Prostate gland (tissue), 2 donors: Measurements from ENCODE around the gene VASH2. TPM values are rescaled to one million over a fixed set of nuclear protein-coding genes. Genes with fewer than 3 reads are reported as not detected.
"Not testable (repeated sequence)": the region's sequence is repeated elsewhere in the genome, so short reads cannot be mapped to it uniquely, and the experiment has no call there.

Experiments
- DNase-seq: peaks from one replicate; pipeline ENCODE4 v3.0.0-alpha.2; 2019; ENCODE audit warnings: low spot score
- H3K27ac ChIP-seq, 2 donors: fragments of 200-600 bp; sonication (generic); 2 replicates each; pipeline ENCODE4 v1.5.1; 2017 to 2019
- H3K27me3 ChIP-seq: fragments of 200-600 bp; sonication (generic); replicated peaks from 2 replicates; pipeline ENCODE4 v1.5.1; 2019; ENCODE audit not compliant: insufficient read depth
- H3K36me3 ChIP-seq, 2 donors: fragments of 200-600 bp; sonication (generic); 1 replicate in 1 of 2; 2 replicates in 1 of 2; pipeline versions ENCODE4 v1.5.1 to v1.8.1; 2017 to 2019
- H3K4me1 ChIP-seq: fragments of 200-600 bp; sonication (generic); replicated peaks from 2 replicates; pipeline ENCODE4 v1.5.1; 2019
- H3K4me3 ChIP-seq, 2 donors: fragments of 200-600 bp; sonication (generic); 2 replicates each; pipeline ENCODE4 v1.5.1; 2017 to 2019
- H3K9me3 ChIP-seq: fragments of 200-600 bp; sonication (generic); 2 replicates; pipeline ENCODE4 v1.5.1; 2017
- CTCF ChIP-seq, 4 experiments: fragments of 200-600 bp in 2 of 4; fragments of 450-650 bp in 2 of 4; sonication (generic) in 2 of 4; IDR thresholded peaks; 1 replicate in 3 of 4; 2 replicates in 1 of 4; pipeline ENCODE4 v1.5.1; 2016 to 2019; ENCODE audit warnings: antibody characterized with exemption in 4 of 4, mild to moderate bottlenecking in 2 of 4, moderate library complexity in 2 of 4
- POLR2A ChIP-seq: fragments of 450-650 bp; IDR thresholded peaks from one replicate; pipeline ENCODE4 v1.6.1; 2016; ENCODE audit warnings: antibody characterized with exemption, mild to moderate bottlenecking
- POLR2AphosphoS5 ChIP-seq: sonication (generic); formaldehyde crosslinking; IDR thresholded peaks from one replicate; pipeline ENCODE4 v1.6.1; 2017; ENCODE audit warnings: antibody characterized with exemption
- WGBS: methylation state at CpG from one replicate; pipeline ENCODE4 v1.1.5; 2018; 5-methylcytosine and 5-hydroxymethylcytosine counted together
- intact Hi-C: fragments of 100-400 bp; cut with DNase I; formaldehyde crosslinking; loops from one replicate; pipeline ENCODE4 v1.14.2; 2022
- total RNA-seq, 2 donors: library from RNA; depleted of rRNA; stranded (reverse); fragments of >200 nt; gene quantifications; one replicate each; pipeline ENCODE4 v1.1.0, GENCODE V29; 2016

VASH2 gene
- total RNA-seq, 2 donors from 2014 or later = 2.6 to 2.7 TPM

GRCh38 chr1:212990276-212990675 is 39.9 kb downstream of the VASH2 start:
- H3K36me3 ChIP-seq = no peaks in the 10 kb centered on the region
- no peak for TF ChIP-seq POLR2A
- TF ChIP-seq POLR2AphosphoS5 = no peak
- TF ChIP-seq CTCF (IDR thresholded peaks at IDR 0.05) = no peak

GRCh38 chr1:212993960-212994359 is 43.6 kb downstream of the VASH2 start:
- intact Hi-C loops, H3K27ac ChIP-seq, H3K9me3 ChIP-seq, H3K4me1 ChIP-seq, H3K27me3 ChIP-seq, DNase-seq, H3K36me3 ChIP-seq, H3K4me3 ChIP-seq: not testable (repeated sequence)
- WGBS = 92% methylated on average over 8 of the region's 8 CpGs

More at GRCh38 chr1:212990276-212990675, 39.9 kb downstream of the VASH2 start:
- H3K4me1 ChIP-seq = no peaks in the 10 kb centered on the region
- WGBS = 43% methylated on average over 1 of the region's 1 CpG
- H3K27ac ChIP-seq = no peak overlapping the region
- H3K9me3 ChIP-seq = no peaks in the 10 kb centered on the region
- H3K4me3 ChIP-seq = no peak overlapping the region
- no peak for DNase-seq
- H3K27me3 ChIP-seq = no peaks in the 10 kb centered on the region
- intact Hi-C loops = no loop called here

- Histone ChIP-seq H3K9me3 (no peaks in the 10 kb centered on the region), H3K27ac (no peak overlapping the region), H3K4me3 (no peak overlapping the region), H3K36me3 (no peaks in the 10 kb centered on the region), H3K4me1 (no peaks in the 10 kb centered on the region), H3K27me3 (no peaks in the 10 kb centered on the region)
- DNase-seq = no peak
- 89% methylated on average over 3 of the region's 3 CpGs for WGBS
- no peak for TF ChIP-seq POLR2AphosphoS5
- no peak for TF ChIP-seq POLR2A
- TF ChIP-seq CTCF (IDR thresholded peaks at IDR 0.05) = no peak
- intact Hi-C loops = loop anchor here (5.0 kb wide), 1 partner anchor 178 kb away; no protein-coding TSS in a partner anchor
Observed at GRCh38 chr1:212994926-212995325, 44.6 kb downstream of the VASH2 start.

- no peak overlapping the region for H3K4me3 ChIP-seq
- no peak overlapping the region for H3K27ac ChIP-seq
- no peaks in the 10 kb centered on the region for H3K9me3 ChIP-seq
- DNase-seq = no peak
- no peaks in the 10 kb centered on the region for H3K4me1 ChIP-seq
- no peaks in the 10 kb centered on the region for H3K36me3 ChIP-seq
- H3K27me3 ChIP-seq = no peaks in the 10 kb centered on the region
- WGBS = 97% methylated on average over 3 of the region's 3 CpGs
- intact Hi-C loops = no loop called here
- TF ChIP-seq POLR2AphosphoS5 (no peak), POLR2A (no peak), CTCF (IDR thresholded peaks at IDR 0.05) (no peak)
Observed at GRCh38 chr1:213003256-213003655, 52.9 kb downstream of the VASH2 start.

GRCh38 chr1:213008564-213008963 is 58.2 kb downstream of the VASH2 start:
- H3K4me1 ChIP-seq = no peaks in the 10 kb centered on the region
- no peaks in the 10 kb centered on the region for H3K27me3 ChIP-seq
- TF ChIP-seq CTCF (IDR thresholded peaks at IDR 0.05) (no peak), POLR2AphosphoS5 (no peak), POLR2A (no peak)
- 75% methylated on average over 2 of the region's 2 CpGs for WGBS
- no peaks in the 10 kb centered on the region for H3K36me3 ChIP-seq
- intact Hi-C loops = no loop called here
- no peak for DNase-seq
- H3K4me3 ChIP-seq = no peak overlapping the region
- H3K9me3 ChIP-seq = no peaks in the 10 kb centered on the region
- H3K27ac ChIP-seq = no peak overlapping the region
